ENCODE measurements around the gene ANP32B.

GRCh38 chr9:98007251-98007928, 24.2 kb downstream of the ANP32B start:
- no peak for TF ChIP-seq CTCF (IDR thresholded peaks at IDR 0.05)
- TF ChIP-seq POLR2A (IDR thresholded peaks at IDR 0.05) = no peak

All from adrenal gland (tissue), 5 donors.